DOHH2 (cell line): ENCODE measurements around the gene S100P.

ENCODE experiments used
- H3F3A ChIP-seq: fragments of 200-600 bp; sonication (generic), shearing (Covaris generic); 2 replicates; pipeline ENCODE4 v1.6.0; 2016; ENCODE audit warnings: antibody characterized with exemption, mild to moderate bottlenecking; ENCODE audit not compliant: control insufficient read depth, insufficient read depth
- H3K27ac ChIP-seq: fragments of 200-600 bp; sonication (generic); 2 replicates; pipeline ENCODE4 v1.5.1; 2014; ENCODE audit warnings: low read depth, mild to moderate bottlenecking, low read length, moderate library complexity
- H3K27me3 ChIP-seq: fragments of 200-600 bp; sonication (generic); 2 replicates; pipeline ENCODE4 v1.6.1; 2014; ENCODE audit warnings: mild to moderate bottlenecking, low read length, mixed read lengths; ENCODE audit not compliant: control insufficient read depth
- H3K36me3 ChIP-seq: fragments of 200-600 bp; sonication (generic); 2 replicates; pipeline ENCODE4 v1.6.1; 2014; ENCODE audit warnings: mild to moderate bottlenecking, low read length, moderate library complexity, mixed read lengths; ENCODE audit not compliant: control insufficient read depth
- H3K4me1 ChIP-seq: fragments of 200-600 bp; sonication (generic); 2 replicates; pipeline ENCODE4 v1.6.1; 2014; ENCODE audit warnings: mild to moderate bottlenecking, low read length, mixed read lengths; ENCODE audit not compliant: control insufficient read depth
- H3K4me2 ChIP-seq: fragments of 200-600 bp; sonication (generic); 2 replicates; pipeline ENCODE4 v1.6.0; 2014; ENCODE audit warnings: mild to moderate bottlenecking, low read length, moderate library complexity
- H3K4me3 ChIP-seq: fragments of 200-600 bp; sonication (generic); 2 replicates; pipeline ENCODE4 v1.5.1; 2014; ENCODE audit warnings: mild to moderate bottlenecking, low read length, mixed read lengths
- H3K79me2 ChIP-seq: fragments of 200-600 bp; sonication (generic); 2 replicates; pipeline ENCODE4 v1.6.1; 2014; ENCODE audit warnings: mild to moderate bottlenecking, low read length, mixed read lengths; ENCODE audit not compliant: control insufficient read depth
- H3K9me2 ChIP-seq: fragments of 200-600 bp; sonication (generic); replicated peaks from 2 replicates; pipeline ENCODE4 v1.6.1; 2014; ENCODE audit warnings: mild to moderate bottlenecking, low read length, mixed read lengths; ENCODE audit not compliant: control insufficient read depth
- H3K9me3 ChIP-seq: fragments of 200-600 bp; sonication (generic); 2 replicates; pipeline ENCODE4 v1.6.1; 2014; ENCODE audit warnings: antibody characterized with exemption, low read length, mixed read lengths; ENCODE audit not compliant: control insufficient read depth, insufficient read depth
- H4K20me1 ChIP-seq: fragments of 200-600 bp; sonication (generic); 2 replicates; pipeline ENCODE4 v1.6.0; 2014; ENCODE audit warnings: low read depth, mild to moderate bottlenecking, antibody characterized with exemption, low read length, moderate library complexity; ENCODE audit not compliant: control insufficient read depth, insufficient read depth
- CTCF ChIP-seq: fragments of 200-600 bp; sonication (generic); IDR thresholded peaks from one replicate; pipeline ENCODE4 v1.5.1; 2014; ENCODE audit warnings: antibody characterized with exemption, mild to moderate bottlenecking, low read depth, low read length; ENCODE audit not compliant: poor library complexity, severe bottlenecking
- EZH2phosphoT487 ChIP-seq: fragments of 200-600 bp; sonication (generic); IDR thresholded peaks from 2 replicates; pipeline ENCODE4 v1.6.1; 2017; ENCODE audit warnings: borderline replicate concordance, mild to moderate bottlenecking, antibody characterized with exemption, low read length, moderate library complexity, mixed read lengths

Gene S100P

GRCh38 chr4:6716958-6717655 is 23.4 kb downstream of the S100P start:
- Histone ChIP-seq H3K9me2 (no peaks in the 10 kb centered on the region), H3K27me3 (no peaks in the 10 kb centered on the region), H3K4me3 (peak overlapping the region; percentile 86), H3K4me2 (peak overlapping the region; percentile 78), H3K27ac (peak overlapping the region; percentile 56), H3K4me1 (peaks cover 27% of the 10 kb centered on the region), H4K20me1 (peaks cover 8% of the 10 kb centered on the region; the same call in 1 of the 2 replicates), H3K36me3 (peaks cover 17% of the 10 kb centered on the region), H3K79me2 (peaks cover 31% of the 10 kb centered on the region), H3K9me3 (no peaks in the 10 kb centered on the region), H3F3A (peaks cover 3% of the 10 kb centered on the region; the same call in 1 of the 2 replicates)
- TF ChIP-seq CTCF (no peak), EZH2phosphoT487 (no peak)

GRCh38 chr4:6718932-6719610 is 25.4 kb downstream of the S100P start:
- peaks cover 17% of the 10 kb centered on the region for H3K36me3 ChIP-seq
- H3K9me3 ChIP-seq: no peaks in the 10 kb centered on the region
- H4K20me1 ChIP-seq: peaks cover 8% of the 10 kb centered on the region; the same call in 1 of the 2 replicates
- no peak overlapping the region for H3K4me2 ChIP-seq
- H3K9me2 ChIP-seq: no peaks in the 10 kb centered on the region
- peaks cover 31% of the 10 kb centered on the region for H3K79me2 ChIP-seq
- peaks cover 27% of the 10 kb centered on the region for H3K4me1 ChIP-seq
- H3K27ac ChIP-seq: no peak overlapping the region
- no peak overlapping the region for H3K4me3 ChIP-seq
- peaks cover 3% of the 10 kb centered on the region; the same call in 1 of the 2 replicates for H3F3A ChIP-seq
- TF ChIP-seq EZH2phosphoT487 (no peak), CTCF (no peak)
- H3K27me3 ChIP-seq: no peaks in the 10 kb centered on the region

- Histone ChIP-seq H3K79me2 (peaks cover 31% of the 10 kb centered on the region), H3K27ac (no peak overlapping the region), H3K4me2 (peak overlapping the region; percentile 15; the same call in 1 of the 2 replicates), H3K27me3 (no peaks in the 10 kb centered on the region), H4K20me1 (peaks cover 8% of the 10 kb centered on the region; the same call in 1 of the 2 replicates), H3K4me1 (peaks cover 27% of the 10 kb centered on the region), H3K4me3 (no peak overlapping the region), H3K9me2 (no peaks in the 10 kb centered on the region), H3F3A (peaks cover 3% of the 10 kb centered on the region; the same call in 1 of the 2 replicates), H3K36me3 (peaks cover 17% of the 10 kb centered on the region), H3K9me3 (no peaks in the 10 kb centered on the region)
- TF ChIP-seq CTCF (no peak), EZH2phosphoT487 (no peak)
Measured at GRCh38 chr4:6719611-6720179, 26.0 kb downstream of the S100P start.
